ENCODE data around the gene CHCHD1. TPM values are rescaled to one million over a fixed set of nuclear protein-coding genes. Genes with fewer than 3 reads are reported as not detected.
"Not testable (repeated sequence)": the region's sequence is repeated elsewhere in the genome, so short reads cannot be mapped to it uniquely, and the experiment has no call there.

The CHCHD1 gene
- polyA plus RNA-seq, 2 of the 4 experiments (the other 2 are of a cell fraction) = 75.4 to 80.6 TPM

- CTCF ChIA-PET = no interaction called here
- no peaks in the 10 kb centered on the region for H3K9me3 ChIP-seq
- no peak overlapping the region for H3K27ac ChIP-seq
- FAIRE-seq (no peak), DNase-seq (ENCODE audit: low read depth in 1 of 2, low spot score in 1 of 2) (no peak), ATAC-seq (no peak)
- 71% methylated on average over 5 of the region's 5 CpGs for WGBS (ENCODE audit: missing lambda C conversion rate)
- TF ChIP-seq RAD21 (conservative IDR thresholded peaks at IDR 0.05 in 1 of 2, IDR thresholded peaks at IDR 0.05 in 1 of 2) = no peak
- TF ChIP-seq BHLHE40 (IDR thresholded peaks at IDR 0.05; ENCODE audit: low read depth, low read length) = no peak
- TF ChIP-seq HMGXB4 (CRISPR knock-in tag; IDR thresholded peaks at IDR 0.05; ENCODE audit: borderline replicate concordance) = no peak
- no peak for TF ChIP-seq TP53 (CRISPR knock-in tag; IDR thresholded peaks at IDR 0.05)
- no peak for TF ChIP-seq FOSL2 (IDR thresholded peaks at IDR 0.05)
- TF ChIP-seq FOSL2 (CRISPR knock-in tag; IDR thresholded peaks at IDR 0.05) = no peak
- TF ChIP-seq KDM5A (IDR thresholded peaks at IDR 0.05) = no peak
- TF ChIP-seq ZNF302 (CRISPR knock-in tag; IDR thresholded peaks at IDR 0.05) = no peak
- no peak for TF ChIP-seq FOXS1 (CRISPR knock-in tag; IDR thresholded peaks at IDR 0.05)
- no peak for TF ChIP-seq FOSB (CRISPR knock-in tag; IDR thresholded peaks at IDR 0.05)
- TF ChIP-seq HEYL (CRISPR knock-in tag; IDR thresholded peaks at IDR 0.05) = no peak
- H3K4me1 ChIP-seq = peaks cover 7% of the 10 kb centered on the region
- no peak overlapping the region for H3K4me3 ChIP-seq
- POLR2A ChIA-PET = no interaction called here
- no peak overlapping the region for H3K4me2 ChIP-seq
Observed at GRCh38 chr10:73734796-73735305, 47.0 kb upstream of the CHCHD1 start.

- H3K9me3 ChIP-seq; DNase-seq (ENCODE audit: low read depth in 1 of 2, low spot score in 1 of 2); H3K4me3 ChIP-seq; H3K4me2 ChIP-seq; FAIRE-seq; ATAC-seq: not testable (repeated sequence)
- peaks cover 31% of the 10 kb centered on the region for H3K4me1 ChIP-seq
- ChIA-PET POLR2A (interaction anchor here (0.6 to 0.8 kb wide), 2 partner anchors 10 to 12 kb away, joined by 3 to 5 read pairs; no protein-coding TSS in a partner anchor), CTCF (interaction anchor here (0.7 kb wide), 1 partner anchor 9 kb away, joined by 3 read pairs; no protein-coding TSS in a partner anchor)
- WGBS (ENCODE audit: missing lambda C conversion rate) = 92% methylated on average over 17 of the region's 18 CpGs
- H3K27ac ChIP-seq = peak overlapping the region in 1 of 2 experiments; percentile 73; a peak in 4 of 6 replicates
Observed at GRCh38 chr10:73740501-73741254, 41.2 kb upstream of the CHCHD1 start.

GRCh38 chr10:73742454-73742734 lies 39.5 kb upstream of the CHCHD1 start:
- Histone ChIP-seq H3K4me3 (no peak overlapping the region), H3K9me3 (no peaks in the 10 kb centered on the region), H3K4me1 (peaks cover 35% of the 10 kb centered on the region), H3K27ac (peak overlapping the region; percentile 58 to 73; a peak in 4 of 6 replicates), H3K4me2 (peak overlapping the region; percentile 95)
- TF ChIP-seq HDAC2 (IDR thresholded peaks at IDR 0.05) (no peak), TFCP2L1 (CRISPR knock-in tag; IDR thresholded peaks at IDR 0.05) (no peak), MAZ (IDR thresholded peaks at IDR 0.05; ENCODE audit: borderline replicate concordance, low read depth, low read length) (no peak), ELK1 (IDR thresholded peaks at IDR 0.05; ENCODE audit: low read depth, low read length) (no peak), CHD2 (IDR thresholded peaks at IDR 0.05; ENCODE audit: low read length, partially characterized antibody) (no peak), MAX (IDR thresholded peaks at IDR 0.05) (no peak), CBX2 (IDR thresholded peaks at IDR 0.05; ENCODE audit: borderline replicate concordance, low read depth) (no peak)
- ATAC-seq (no peak), FAIRE-seq (no peak), DNase-seq (ENCODE audit: low read depth in 1 of 2, low spot score in 1 of 2) (no peak)
- WGBS (ENCODE audit: missing lambda C conversion rate) = 89% methylated on average over 5 of the region's 5 CpGs
- ChIA-PET POLR2A (interaction anchor here (1.3 to 4.3 kb wide), 2 partner anchors 12 to 30 kb away, joined by 3 to 45 read pairs; no protein-coding TSS in a partner anchor), CTCF (interaction anchor here (1.6 kb wide), 1 partner anchor 11 kb away, joined by 7 read pairs; no protein-coding TSS in a partner anchor)

All from A549 (cell line).